ENCODE data around the gene ASB2. TPM values are rescaled to one million over a fixed set of nuclear protein-coding genes. Genes with fewer than 3 reads are reported as not detected.

The ASB2 gene
- total RNA-seq, 1 experiment from 2014 or later, result not detected

DNA sequence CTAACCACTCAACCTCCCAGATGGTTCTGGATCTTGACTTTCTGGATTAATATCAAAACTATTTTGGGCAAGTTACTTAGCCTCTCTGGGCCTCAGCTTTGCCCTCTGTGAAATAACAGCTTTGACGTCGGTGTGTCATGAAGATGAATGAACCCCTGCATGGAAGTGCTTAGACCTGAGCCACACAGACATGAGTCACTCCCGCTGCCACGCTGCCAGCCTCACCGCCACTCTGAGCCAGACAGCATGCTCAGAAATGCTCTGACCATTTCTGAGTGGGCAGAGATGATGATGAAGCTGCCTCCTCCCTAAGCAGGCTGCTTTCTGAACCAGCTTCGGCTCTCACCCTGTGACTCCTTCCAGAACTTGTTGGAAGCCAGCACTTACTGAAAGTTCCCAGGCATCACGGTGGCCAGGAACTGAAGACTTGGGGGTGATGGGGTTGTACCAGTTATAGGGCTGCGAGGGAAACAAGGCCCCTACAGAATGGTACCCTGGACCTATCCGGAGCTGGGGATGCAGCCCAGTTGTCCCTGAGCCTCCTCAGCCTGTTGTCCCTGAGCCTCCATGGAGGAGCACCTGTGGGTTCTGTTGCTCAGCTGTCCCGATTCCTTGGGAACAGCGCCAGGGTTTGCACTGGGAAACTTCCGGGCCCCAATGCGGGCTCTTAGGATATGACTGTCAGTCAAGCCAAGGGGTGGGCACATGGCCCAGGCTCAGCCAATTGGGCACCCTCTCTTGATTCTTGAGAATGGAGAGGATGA lies 18.7 kb upstream of the ASB2 start:
- no peaks in the 10 kb centered on the region for H3K79me2 ChIP-seq (ENCODE audit: insufficient read depth, low read length)
- no peak overlapping the region for H3K9ac ChIP-seq (ENCODE audit: low read length)
- no peak overlapping the region for H3K4me3 ChIP-seq (replicated peaks in 1 of 2; ENCODE audit: low read depth in 1 of 2, low read length in 2 of 2)
- H3K27me3 ChIP-seq (ENCODE audit: insufficient read depth, low read length), result no peaks in the 10 kb centered on the region
- no TSS peak for BruUV-seq (replicated peaks)
- H3K9me3 ChIP-seq (ENCODE audit: control insufficient read depth in 1 of 2, insufficient read depth in 1 of 2, low read depth in 1 of 2, low read length in 2 of 2), result no peaks in the 10 kb centered on the region
- TF ChIP-seq, protein P1, sequence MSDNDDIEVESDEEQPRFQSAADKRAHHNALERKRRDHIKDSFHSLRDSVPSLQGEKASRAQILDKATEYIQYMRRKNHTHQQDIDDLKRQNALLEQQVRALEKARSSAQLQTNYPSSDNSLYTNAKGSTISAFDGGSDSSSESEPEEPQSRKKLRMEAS (IDR thresholded peaks at IDR 0.05), result peak; percentile 48; the same call in 1 of the 2 replicates
- TF ChIP-seq POLR2A (IDR thresholded peaks at IDR 0.05; ENCODE audit: borderline replicate concordance, extremely low read depth, insufficient read depth, insufficient read length), result no peak
- no peaks in the 10 kb centered on the region for H3K9me2 ChIP-seq (ENCODE audit: insufficient read depth)
- no peaks in the 10 kb centered on the region for H3K36me3 ChIP-seq (ENCODE audit: control insufficient read depth in 1 of 2, insufficient read depth in 2 of 2, low read length in 2 of 2)
- ChIA-PET RAD21 (ENCODE audit: low non-redundant PET in 1 of 2, low total read pairs in 2 of 2, uncharacterized antibody in 2 of 2, unreplicated experiment in 2 of 2) (no interaction called here), CTCF (interaction anchor here (10.4 kb wide), 1 partner anchor 54 kb away, joined by 121 read pairs; no protein-coding TSS in a partner anchor), POLR2A (no interaction called here)
- H4K20me1 ChIP-seq (ENCODE audit: insufficient read depth), result no peaks in the 10 kb centered on the region
- peak overlapping the region; percentile 55 for H3K4me2 ChIP-seq (ENCODE audit: low read length)
- peak; percentile 74 for ATAC-seq
- H3K27ac ChIP-seq (ENCODE audit: low read depth, low read length), result no peak overlapping the region
- intact Hi-C loops (cut with micrococcal nuclease), result no loop called here
- H3K4me1 ChIP-seq (ENCODE audit: control insufficient read depth in 1 of 2, insufficient read depth in 2 of 2, low read length in 2 of 2), result peaks cover 5 to 28% of the 10 kb centered on the region in 2 experiments; a peak in 3 of 4 replicates
- H2AFZ ChIP-seq (ENCODE audit: low read depth, low read length, poor library complexity, severe bottlenecking), result peak overlapping the region; percentile 53
- no peak for DNase-seq (ENCODE audit: low read depth, low spot score)

DNA sequence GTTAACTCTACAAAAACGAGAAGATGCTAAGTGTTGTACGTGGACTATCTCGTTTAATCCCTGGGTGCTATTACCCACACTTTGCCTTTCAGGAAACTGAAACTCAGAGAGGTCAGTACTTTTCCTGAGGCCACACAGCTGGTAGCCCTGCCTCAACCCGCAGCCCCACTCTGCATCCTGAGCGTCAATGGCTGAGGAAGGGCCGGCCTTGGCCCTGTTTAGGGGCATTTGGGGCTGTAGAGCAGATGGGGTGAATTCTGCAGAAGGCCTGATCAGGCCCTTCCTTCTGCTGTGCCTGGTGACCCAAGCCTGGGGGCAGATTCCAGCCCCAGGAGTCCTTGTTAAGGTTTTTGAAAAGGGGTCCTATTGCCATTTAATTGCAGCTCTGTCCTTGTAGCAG lies 17.0 kb upstream of the ASB2 start:
- Histone ChIP-seq H3K9me2 (ENCODE audit: insufficient read depth) (no peaks in the 10 kb centered on the region), H3K36me3 (ENCODE audit: control insufficient read depth in 1 of 2, insufficient read depth in 2 of 2, low read length in 2 of 2) (no peaks in the 10 kb centered on the region), H3K9me3 (ENCODE audit: control insufficient read depth in 1 of 2, insufficient read depth in 1 of 2, low read depth in 1 of 2, low read length in 2 of 2) (no peaks in the 10 kb centered on the region), H2AFZ (ENCODE audit: low read depth, low read length, poor library complexity, severe bottlenecking) (no peak overlapping the region), H3K4me2 (ENCODE audit: low read length) (no peak overlapping the region), H3K27ac (ENCODE audit: low read depth, low read length) (no peak overlapping the region), H3K9ac (ENCODE audit: low read length) (no peak overlapping the region), H3K4me3 (replicated peaks in 1 of 2; ENCODE audit: low read depth in 1 of 2, low read length in 2 of 2) (no peak overlapping the region), H3K27me3 (ENCODE audit: insufficient read depth, low read length) (no peaks in the 10 kb centered on the region), H3K79me2 (ENCODE audit: insufficient read depth, low read length) (no peaks in the 10 kb centered on the region), H3K4me1 (ENCODE audit: control insufficient read depth in 1 of 2, insufficient read depth in 2 of 2, low read length in 2 of 2) (peaks cover 5 to 26% of the 10 kb centered on the region in 2 experiments; a peak in 3 of 4 replicates), H4K20me1 (ENCODE audit: insufficient read depth) (no peaks in the 10 kb centered on the region)
- DNase-seq (ENCODE audit: low read depth, low spot score) (no peak), ATAC-seq (no peak)
- intact Hi-C loops (cut with micrococcal nuclease), result no loop called here
- ChIA-PET CTCF (interaction anchor here (1.4 kb wide), 2 partner anchors 23 to 54 kb away, joined by 3 to 8 read pairs; no protein-coding TSS in a partner anchor), POLR2A (no interaction called here), RAD21 (ENCODE audit: low non-redundant PET in 1 of 2, low total read pairs in 2 of 2, uncharacterized antibody in 2 of 2, unreplicated experiment in 2 of 2) (no interaction called here)
- no peak for TF ChIP-seq POLR2AphosphoS5 (IDR thresholded peaks at IDR 0.05; ENCODE audit: low read depth, low read length)
- no peak for TF ChIP-seq TCF7L2 (IDR thresholded peaks at IDR 0.05; ENCODE audit: borderline replicate concordance, extremely low read depth, insufficient read depth, insufficient read length)
- TF ChIP-seq EZH2 (IDR thresholded peaks at IDR 0.05), result no peak
- TF ChIP-seq SP1 (IDR thresholded peaks at IDR 0.05; ENCODE audit: low read depth), result no peak
- TF ChIP-seq, protein P1 (IDR thresholded peaks at IDR 0.05), result no peak
- no peak for TF ChIP-seq POLR2A (IDR thresholded peaks at IDR 0.05; ENCODE audit: borderline replicate concordance, extremely low read depth, insufficient read depth, insufficient read length)
- no peak for TF ChIP-seq ELF1 (IDR thresholded peaks at IDR 0.05; ENCODE audit: borderline replicate concordance, low read depth)
- TF ChIP-seq FOSL1 (IDR thresholded peaks at IDR 0.05; ENCODE audit: low read depth), result no peak
- no peak for TF ChIP-seq RAD21 (IDR thresholded peaks at IDR 0.05; ENCODE audit: low read depth)
- TF ChIP-seq, protein P2, sequence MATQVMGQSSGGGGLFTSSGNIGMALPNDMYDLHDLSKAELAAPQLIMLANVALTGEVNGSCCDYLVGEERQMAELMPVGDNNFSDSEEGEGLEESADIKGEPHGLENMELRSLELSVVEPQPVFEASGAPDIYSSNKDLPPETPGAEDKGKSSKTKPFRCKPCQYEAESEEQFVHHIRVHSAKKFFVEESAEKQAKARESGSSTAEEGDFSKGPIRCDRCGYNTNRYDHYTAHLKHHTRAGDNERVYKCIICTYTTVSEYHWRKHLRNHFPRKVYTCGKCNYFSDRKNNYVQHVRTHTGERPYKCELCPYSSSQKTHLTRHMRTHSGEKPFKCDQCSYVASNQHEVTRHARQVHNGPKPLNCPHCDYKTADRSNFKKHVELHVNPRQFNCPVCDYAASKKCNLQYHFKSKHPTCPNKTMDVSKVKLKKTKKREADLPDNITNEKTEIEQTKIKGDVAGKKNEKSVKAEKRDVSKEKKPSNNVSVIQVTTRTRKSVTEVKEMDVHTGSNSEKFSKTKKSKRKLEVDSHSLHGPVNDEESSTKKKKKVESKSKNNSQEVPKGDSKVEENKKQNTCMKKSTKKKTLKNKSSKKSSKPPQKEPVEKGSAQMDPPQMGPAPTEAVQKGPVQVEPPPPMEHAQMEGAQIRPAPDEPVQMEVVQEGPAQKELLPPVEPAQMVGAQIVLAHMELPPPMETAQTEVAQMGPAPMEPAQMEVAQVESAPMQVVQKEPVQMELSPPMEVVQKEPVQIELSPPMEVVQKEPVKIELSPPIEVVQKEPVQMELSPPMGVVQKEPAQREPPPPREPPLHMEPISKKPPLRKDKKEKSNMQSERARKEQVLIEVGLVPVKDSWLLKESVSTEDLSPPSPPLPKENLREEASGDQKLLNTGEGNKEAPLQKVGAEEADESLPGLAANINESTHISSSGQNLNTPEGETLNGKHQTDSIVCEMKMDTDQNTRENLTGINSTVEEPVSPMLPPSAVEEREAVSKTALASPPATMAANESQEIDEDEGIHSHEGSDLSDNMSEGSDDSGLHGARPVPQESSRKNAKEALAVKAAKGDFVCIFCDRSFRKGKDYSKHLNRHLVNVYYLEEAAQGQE (IDR thresholded peaks at IDR 0.05; ENCODE audit: low read depth), result no peak
- no TSS peak for BruUV-seq (replicated peaks)

Data from HCT116 (cell line).